K562 (cell line): ENCODE data around the gene CRLF1. TPM values are rescaled to one million over a fixed set of nuclear protein-coding genes. Genes with fewer than 3 reads are reported as not detected.

Source experiments
- ATAC-seq: fragments of 200-7000 bp; cut with Tn5 transposase; 3 replicates; pipeline ENCODE4 v1.9.1; 2020; ENCODE audit warnings: moderate library complexity
- BruUV-seq: library from RNA; stranded (reverse); fragments of 400-500 nt; replicated peaks from 2 replicates; lab custom pipeline; 2021; lab: Mats Ljungman, UMichigan
- CTCF ChIA-PET: fragments of 300-600 bp; formaldehyde crosslinking; extraction: SDS; loops from one replicate; lab custom pipeline; 2021; ENCODE audit warnings: low intra/inter-chr PET ratio; lab: Yijun Ruan, JAX
- POLR2A ChIA-PET: fragments of 300-600, 350-650 bp; sonication (Branson Sonifier 250); formaldehyde crosslinking; extraction: SDS; loops from one replicate; lab custom pipeline; 2021; ENCODE audit warnings: antibody characterized with exemption, inconsistent platforms; lab: Yijun Ruan, JAX
- DNase-seq, 4 experiments: peaks; one replicate each; pipeline versions ENCODE4 v3.0.0 to v3.0.0-alpha.2; 2011 to 2018; ENCODE audit warnings: low spot score in 3 of 4, mixed read lengths in 3 of 4; ENCODE audit errors: extremely low read depth in 1 of 4
- FAIRE-seq: peaks from 2 replicates; lab custom pipeline; 2011; peaks lifted over from hg19 to GRCh38; lab: Jason Lieb, UNC
- H2AFZ ChIP-seq: 2 replicates; pipeline ENCODE4 v1.6.0; 2011; ENCODE audit warnings: low read depth, low read length, control low read depth, inconsistent platforms
- H3K27ac ChIP-seq: fragments of 200-600 bp; 3 replicates; pipeline ENCODE4 v1.8.0; 2011; ENCODE audit warnings: low read depth, mild to moderate bottlenecking, control low read depth, inconsistent platforms, low read length, moderate library complexity, mixed read lengths; ENCODE audit errors: extremely low read depth
- H3K27me3 ChIP-seq, 2 experiments: fragments of 300-600 bp in 1 of 2; 2 replicates in 1 of 2; 3 replicates in 1 of 2; pipeline versions ENCODE4 v1.6.0 to v1.8.0; 2011; ENCODE audit warnings: inconsistent platforms in 2 of 2, low read length in 2 of 2, mild to moderate bottlenecking in 1 of 2, mixed read lengths in 1 of 2, moderate library complexity in 1 of 2; ENCODE audit not compliant: control insufficient read depth in 2 of 2, insufficient read depth in 2 of 2
- H3K36me3 ChIP-seq: fragments of 300-600 bp; 3 replicates; pipeline ENCODE4 v1.8.0; 2011; ENCODE audit warnings: mild to moderate bottlenecking, low read length, inconsistent platforms; ENCODE audit not compliant: control insufficient read depth, insufficient read depth
- H3K4me1 ChIP-seq, 2 experiments: fragments of 200-600 bp in 1 of 2; replicated peaks in 1 of 2; 2 replicates in 1 of 2; 3 replicates in 1 of 2; pipeline versions ENCODE4 v1.5.1 to v1.8.0; 2011; ENCODE audit warnings: inconsistent platforms in 2 of 2, low read length in 2 of 2, mild to moderate bottlenecking in 1 of 2, mixed read lengths in 1 of 2, moderate library complexity in 1 of 2; ENCODE audit not compliant: control insufficient read depth in 2 of 2, insufficient read depth in 2 of 2
- H3K4me2 ChIP-seq: 2 replicates; pipeline ENCODE4 v1.6.1; 2011; ENCODE audit warnings: low read length, control low read depth, inconsistent platforms, mixed read lengths; ENCODE audit not compliant: insufficient read depth
- H3K4me3 ChIP-seq: fragments of 200-600 bp; sonication (generic), shearing (Covaris generic); 2 replicates; pipeline ENCODE4 v1.5.1; 2016; ENCODE audit warnings: control low read depth, inconsistent platforms
- H3K79me2 ChIP-seq: fragments of 200-600 bp; 3 replicates; pipeline ENCODE4 v1.8.0; 2011; ENCODE audit warnings: low read length, inconsistent platforms; ENCODE audit not compliant: control insufficient read depth, insufficient read depth
- H3K9ac ChIP-seq, 2 experiments: 2 replicates each; pipeline versions ENCODE4 v1.6.0 to v1.6.1; 2011; ENCODE audit warnings: low read depth in 2 of 2, low read length in 2 of 2, control low read depth in 1 of 2, inconsistent platforms in 1 of 2, mild to moderate bottlenecking in 1 of 2, mixed read lengths in 1 of 2; ENCODE audit not compliant: insufficient read depth in 1 of 2
- H3K9me1 ChIP-seq: one replicate; pipeline ENCODE4 v1.6.0; 2011; ENCODE audit warnings: inconsistent platforms, mild to moderate bottlenecking, low read length, moderate library complexity; ENCODE audit not compliant: control insufficient read depth, insufficient read depth
- H3K9me3 ChIP-seq: replicated peaks from 2 replicates; pipeline ENCODE4 v1.5.1; 2011; ENCODE audit warnings: low read depth, low read length, inconsistent platforms; ENCODE audit not compliant: control insufficient read depth, insufficient read depth
- H4K20me1 ChIP-seq: replicated peaks from 2 replicates; pipeline ENCODE4 v1.6.1; 2011; ENCODE audit warnings: low read length, inconsistent platforms, mixed read lengths; ENCODE audit not compliant: control insufficient read depth, insufficient read depth
- SMAD4 ChIP-seq: fragments of 250-450 bp; sonication (Bioruptor Pico); conservative IDR thresholded peaks from 2 replicates; pipeline ENCODE4 v1.8.0; 2021; ENCODE audit warnings: inconsistent platforms, mild to moderate bottlenecking, moderate library complexity
- ZNF583 ChIP-seq: fragments of 250-450 bp; sonication (Bioruptor Pico); IDR thresholded peaks from 2 replicates; pipeline ENCODE4 v1.4.0; 2020
- WGBS: fragments of 100-300 bp; shearing (Covaris generic); methylation state at CpG from one replicate; pipeline ENCODE4 v1.1.6; 2016; ENCODE audit warnings: low coverage, mixed read lengths; ENCODE audit not compliant: insufficient coverage; ENCODE audit errors: missing lambda C conversion rate; 5-methylcytosine and 5-hydroxymethylcytosine counted together
- in situ Hi-C: fragments of 300-500 bp; cut with MboI; formaldehyde crosslinking; loops from 4 replicates; pipeline ENCODE4 v1.15.0; 2018; ENCODE audit warnings: inconsistent platforms, mixed read lengths
- intact Hi-C: fragments of 100-400 bp; cut with micrococcal nuclease; formaldehyde crosslinking; loops from 2 replicates; pipeline ENCODE4 v1.14.2; 2022
- polyA plus RNA-seq, 8 experiments: library from polyadenylated mRNA; depleted of rRNA in 4 of 8; stranded (reverse) in 5 of 8; unstranded in 3 of 8; fragments of >200 nt; fragmentation: Nextera tagmentation in 2 of 8; fragmentation: Illumina TruSeq in 1 of 8; extraction: Ambion mirVana in 2 of 8; extraction: Trizol in 1 of 8; gene quantifications; 2 replicates each; pipeline versions ENCODE4 v1.2.1 to v1.2.3, GENCODE V29; 2011 to 2014; ENCODE audit warnings: inconsistent platforms in 1 of 8, missing spikeins in 1 of 8
- total RNA-seq, 7 experiments: library from RNA; depleted of rRNA in 6 of 7; stranded (reverse); fragments of >200 nt in 6 of 7; fragmentation: Illumina TruSeq in 2 of 7; extraction: Trizol in 2 of 7; gene quantifications; 2 replicates each; pipeline versions ENCODE4 v1.2.1 to v1.2.3, GENCODE V29; 2011 to 2021; ENCODE audit warnings: low replicate concordance in 1 of 7
- TF ChIP-seq, protein P1 (sequence below), 2 experiments: fragments of 200-800 bp in 1 of 2; sonication (Bioruptor generic) in 1 of 2; sonication (generic) in 1 of 2; formaldehyde crosslinking in 1 of 2; IDR thresholded peaks in 1 of 2; conservative IDR thresholded peaks in 1 of 2; 2 replicates each; pipeline versions ENCODE4 v1.5.0 to v1.6.1; 2016 to 2020; ENCODE audit warnings: missing compliant biosample characterization in 1 of 2, missing genetic modification characterization in 1 of 2, missing genetic modification reagents in 1 of 2

CRLF1 gene
- total and polyA plus RNA-seq, 9 of the 15 experiments (the other 6 are each of a cell fraction or from before 2014, with no cell fraction given): 0.85 to 3.6 (median 1.7) TPM

DNA sequence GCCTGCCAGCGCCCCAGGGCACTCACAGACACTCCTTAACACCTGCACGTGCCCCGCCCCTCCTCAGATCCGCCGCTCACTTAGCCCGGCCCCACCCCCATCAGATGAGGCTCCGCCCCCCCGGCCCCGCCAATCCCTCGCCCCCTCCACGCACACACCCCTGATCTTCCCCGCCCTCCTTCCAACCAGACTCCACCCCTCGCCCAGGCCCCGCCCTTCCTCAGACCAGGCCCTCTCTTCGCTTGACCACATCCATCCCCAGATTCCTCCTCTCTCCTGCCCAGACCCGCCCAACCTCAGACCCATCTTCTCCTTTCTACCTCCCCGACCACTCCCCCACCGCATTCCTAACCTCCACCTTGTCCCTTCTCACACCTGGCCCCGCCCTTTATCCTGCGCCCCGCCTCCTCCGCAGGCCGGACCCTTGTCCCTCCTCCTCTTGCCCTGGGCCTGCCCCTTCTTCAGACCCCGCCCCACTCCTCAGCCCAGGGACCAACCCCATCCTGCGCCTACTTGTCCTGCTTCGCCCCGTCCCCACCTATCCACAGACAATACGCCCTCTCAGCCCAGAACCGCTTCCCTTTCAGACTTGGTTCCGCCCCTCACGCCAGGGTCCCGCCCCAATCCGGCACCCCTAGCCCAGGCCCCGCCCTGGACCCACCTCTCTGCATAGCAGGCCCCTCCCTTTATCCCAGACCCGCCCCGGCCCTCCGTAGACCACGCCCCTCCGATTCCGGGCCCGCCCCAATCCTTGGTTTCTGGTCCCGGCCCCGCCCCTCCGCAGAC, 29.8 kb upstream of the CRLF1 start (continued):
- TF ChIP-seq, protein P1, sequence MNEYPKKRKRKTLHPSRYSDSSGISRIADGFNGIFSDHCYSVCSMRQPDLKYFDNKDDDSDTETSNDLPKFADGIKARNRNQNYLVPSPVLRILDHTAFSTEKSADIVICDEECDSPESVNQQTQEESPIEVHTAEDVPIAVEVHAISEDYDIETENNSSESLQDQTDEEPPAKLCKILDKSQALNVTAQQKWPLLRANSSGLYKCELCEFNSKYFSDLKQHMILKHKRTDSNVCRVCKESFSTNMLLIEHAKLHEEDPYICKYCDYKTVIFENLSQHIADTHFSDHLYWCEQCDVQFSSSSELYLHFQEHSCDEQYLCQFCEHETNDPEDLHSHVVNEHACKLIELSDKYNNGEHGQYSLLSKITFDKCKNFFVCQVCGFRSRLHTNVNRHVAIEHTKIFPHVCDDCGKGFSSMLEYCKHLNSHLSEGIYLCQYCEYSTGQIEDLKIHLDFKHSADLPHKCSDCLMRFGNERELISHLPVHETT (CRISPR knock-in tag; conservative IDR thresholded peaks at IDR 0.05 in 1 of 2, IDR thresholded peaks at IDR 0.05 in 1 of 2): no peak

DNA sequence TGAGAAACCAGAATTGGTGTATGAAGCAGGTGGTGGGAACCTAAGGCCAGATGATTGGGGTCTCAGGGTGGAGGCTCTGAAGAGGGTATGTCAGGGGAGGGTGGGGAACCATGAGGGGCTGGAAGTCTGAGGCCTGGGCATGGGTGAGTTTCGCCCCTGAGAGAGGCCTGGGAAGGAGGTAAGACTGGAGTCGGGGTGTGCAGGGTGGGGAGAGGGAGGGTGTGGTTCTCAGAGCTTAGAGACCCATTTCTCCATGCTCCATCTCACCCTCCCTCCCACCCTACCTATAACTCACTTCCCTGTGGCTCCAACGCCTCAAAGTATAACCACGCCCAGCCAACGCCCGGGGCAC, 29.2 kb upstream of the CRLF1 start:
- Histone ChIP-seq H3K4me1 (peaks cover 4 to 25% of the 10 kb centered on the region in 2 experiments; a peak in 4 of 5 replicates), H3K4me3 (no peak overlapping the region), H2AFZ (no peak overlapping the region), H3K27me3 (peaks cover 10 to 16% of the 10 kb centered on the region in 2 experiments; a peak in 4 of 5 replicates), H3K9ac (no peak overlapping the region), H3K9me1 (no peaks in the 10 kb centered on the region), H3K4me2 (no peak overlapping the region; the same call in 1 of the 2 replicates), H3K36me3 (no peaks in the 10 kb centered on the region), H3K79me2 (peaks cover 21% of the 10 kb centered on the region), H4K20me1 (0 out of 2 replicates have a peak, but pooled peaks cover 3% of the 10 kb centered on the region), H3K9me3 (no peaks in the 10 kb centered on the region), H3K27ac (no peak overlapping the region)
- in situ Hi-C loops: no loop called here
- POLR2A ChIA-PET: interaction anchor here (0.5 to 0.7 kb wide), 2 partner anchors 19 to 197 kb away, joined by 3 to 4 read pairs; no protein-coding TSS in a partner anchor
- no TSS peak for BruUV-seq
- ATAC-seq: no peak
- TF ChIP-seq ZNF583 (CRISPR knock-in tag): no peak
- TF ChIP-seq SMAD4 (CRISPR knock-in tag): no peak
- CTCF ChIA-PET: no interaction called here
- WGBS: 0% methylated on average over 1 of the region's 6 CpGs
- no peak for DNase-seq
- FAIRE-seq: no peak
- intact Hi-C loops: loop anchor here (5.0 kb wide), 2 partner anchors 44 to 196 kb away; partner anchors contain the start of gene UPF1
